Cardiac fibroblast (primary cell): ENCODE data around the gene RELA.

Source experiments
- DNase-seq, 2 donors: peaks; one replicate each; pipeline versions ENCODE4 v3.0.0 to v3.0.0-alpha.2; 2010; ENCODE audit warnings: low read depth in 2 of 2
- H3K4me3 ChIP-seq, 2 donors: replicated peaks in 1 of 2; 1 replicate in 1 of 2; 2 replicates in 1 of 2; pipeline ENCODE4 v1.5.1; 2011; ENCODE audit warnings: low read depth in 2 of 2, low read length in 2 of 2, mild to moderate bottlenecking in 2 of 2, moderate library complexity in 1 of 2
- CTCF ChIP-seq: IDR thresholded peaks from one replicate; pipeline ENCODE4 v1.5.1; 2011; ENCODE audit warnings: low read depth, mild to moderate bottlenecking, low read length, inconsistent platforms

Gene RELA

DNA sequence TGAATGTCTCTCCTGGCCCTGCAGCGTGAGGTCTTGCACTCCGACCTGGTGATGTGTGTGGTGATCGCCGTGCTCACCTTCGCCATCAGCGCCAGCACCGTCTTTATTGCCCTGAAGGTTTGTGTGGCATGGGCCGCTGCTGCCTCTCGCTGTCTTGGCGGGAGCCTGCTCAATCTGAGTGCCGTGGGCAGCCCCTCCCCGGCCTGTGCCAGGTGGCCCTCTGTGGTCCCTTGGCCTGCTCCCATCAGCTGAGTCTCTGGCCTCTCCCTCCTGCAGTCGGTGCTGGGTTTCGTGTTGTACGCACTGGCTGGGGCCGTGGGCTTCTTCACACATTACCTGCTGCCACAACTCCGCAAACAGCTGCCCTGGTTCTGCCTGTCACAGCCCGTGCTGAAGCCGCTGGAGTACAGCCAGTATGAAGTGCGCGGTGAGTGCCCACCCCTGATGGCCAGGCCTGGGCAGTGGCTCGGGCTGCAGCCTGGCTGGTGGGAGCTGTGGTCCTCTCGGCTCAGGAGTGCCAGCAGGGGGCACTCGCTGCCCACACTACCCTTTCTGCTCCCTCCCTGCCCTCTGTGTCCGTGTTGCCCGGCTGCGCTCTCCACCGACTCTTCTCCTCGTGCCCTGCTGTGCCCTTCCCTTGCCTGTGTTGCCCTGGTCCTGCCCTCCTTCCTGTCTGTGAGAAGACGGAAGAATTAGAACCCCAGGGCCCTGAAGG, 36.9 kb downstream of the RELA start:
- DNase-seq = peak; percentile 46 to 51
- peak; percentile 50 for TF ChIP-seq CTCF
- H3K4me3 ChIP-seq = no peak overlapping the region

- no peak for DNase-seq
- H3K4me3 ChIP-seq = no peak overlapping the region
- no peak for TF ChIP-seq CTCF
These were observed 37.6 kb downstream of the RELA start for GRCh38 chr11:65624931-65625627.

GRCh38 chr11:65623852-65624616, 38.7 kb downstream of the RELA start:
- H3K4me3 ChIP-seq = no peak overlapping the region
- DNase-seq = no peak
- no peak for TF ChIP-seq CTCF

DNA sequence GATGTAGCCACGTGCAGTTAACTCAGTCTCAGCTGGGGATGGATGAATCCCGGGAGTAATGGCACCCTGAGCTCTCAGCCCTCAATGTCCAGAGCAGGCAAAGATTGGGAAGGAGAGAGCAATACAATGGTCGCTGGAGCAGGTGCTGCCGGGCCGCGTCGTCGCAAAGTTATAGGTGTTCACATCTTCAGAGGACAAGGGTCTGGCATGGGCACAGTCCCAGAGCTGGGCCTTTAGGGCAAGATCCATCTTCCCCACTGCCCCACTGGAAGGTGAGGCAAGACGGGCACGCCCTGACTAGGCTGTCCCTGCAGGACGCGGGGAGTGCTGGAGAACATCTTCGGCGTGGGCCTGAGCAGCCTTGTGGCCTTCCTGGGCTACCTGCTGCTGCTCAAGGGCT, 39.5 kb downstream of the RELA start:
- no peak for DNase-seq
- no peak overlapping the region for H3K4me3 ChIP-seq
- TF ChIP-seq CTCF = no peak

- TF ChIP-seq CTCF = no peak
- no peak for DNase-seq
- no peak overlapping the region for H3K4me3 ChIP-seq
These were observed 40.7 kb downstream of the RELA start for GRCh38 chr11:65622011-65622410.

GRCh38 chr11:65621460-65621859, 41.3 kb downstream of the RELA start:
- TF ChIP-seq CTCF = no peak
- no peak overlapping the region for H3K4me3 ChIP-seq
- DNase-seq = no peak
